NCI-H510A treated with DMSO at 0.1 percent for 48 hours (cell line): ENCODE results near the gene TMOD1.

Experiments used
- DNase-seq: peaks from one replicate; lab custom pipeline; 2025; lab: John Stamatoyannopoulos, UW

The TMOD1 gene

GRCh38 chr9:97548819-97549540 lies 47.5 kb downstream of the TMOD1 start:
- DNase-seq = no peak

GRCh38 chr9:97550386-97550785 lies 48.9 kb downstream of the TMOD1 start:
- no peak for DNase-seq

DNA sequence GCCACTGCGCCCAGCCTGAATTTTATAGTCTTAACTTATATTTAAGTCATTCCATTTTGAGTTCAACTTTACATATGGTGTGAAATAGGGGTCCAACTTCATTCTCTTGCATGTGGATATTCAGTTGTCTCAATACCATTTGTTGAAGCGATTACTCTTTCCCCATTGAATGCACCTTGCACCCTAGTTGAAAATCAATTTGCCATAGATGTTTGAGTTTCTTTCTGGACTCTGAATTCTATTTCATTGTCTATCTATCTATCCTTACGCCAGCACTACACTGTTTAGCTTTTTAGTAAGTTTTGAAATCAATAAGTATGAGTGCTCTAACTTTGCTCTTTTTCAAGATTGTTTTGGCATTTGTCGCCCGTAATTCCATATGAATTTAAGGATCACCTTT lies 49.8 kb downstream of the TMOD1 start:
- DNase-seq = no peak

DNA sequence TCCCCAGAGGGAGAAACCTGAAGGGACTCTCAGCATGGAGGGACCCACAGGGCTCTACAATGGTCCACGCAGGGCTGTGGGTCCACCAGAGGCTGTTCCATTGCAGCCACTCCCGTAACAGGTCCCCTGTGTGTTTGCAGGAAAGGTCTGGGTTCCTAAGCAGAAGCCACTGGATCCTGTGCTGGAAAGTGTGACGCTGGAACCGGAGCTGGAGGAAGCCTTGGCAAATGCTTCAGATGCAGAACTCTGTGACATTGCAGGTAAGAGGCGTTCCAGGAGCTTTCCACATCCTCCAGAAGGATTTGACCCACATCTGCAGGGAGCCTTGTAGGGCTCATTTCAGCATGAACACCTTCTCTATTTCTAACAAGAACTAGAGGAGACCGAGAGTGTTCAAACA lies 51.7 kb downstream of the TMOD1 start:
- DNase-seq = no peak

GRCh38 chr9:97553841-97554240 lies 52.4 kb downstream of the TMOD1 start:
- no peak for DNase-seq

DNA sequence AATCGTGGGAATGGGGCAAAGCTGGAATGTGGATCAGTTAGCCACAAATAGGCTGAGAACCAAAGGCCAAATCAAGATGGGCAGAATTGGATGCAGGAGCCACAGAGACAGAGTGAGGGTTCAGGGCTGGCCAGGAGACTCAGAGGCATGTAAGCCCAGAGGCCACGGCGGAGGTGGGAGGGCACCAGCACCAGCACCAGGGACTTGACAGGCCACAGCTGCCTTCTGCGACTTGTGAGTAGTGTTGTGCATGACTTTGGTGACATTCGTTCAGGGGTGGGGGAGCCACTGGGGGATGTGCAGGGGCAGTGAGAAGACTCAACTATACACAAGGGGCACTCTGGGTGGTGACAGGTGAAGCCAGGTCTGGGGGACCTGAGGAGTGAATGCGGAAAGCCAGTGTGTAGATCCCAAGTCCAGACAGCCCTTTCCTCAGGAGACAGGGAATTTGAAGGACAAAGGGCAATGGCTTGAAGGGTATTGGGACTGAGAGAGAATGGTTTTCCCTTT lies 53.2 kb downstream of the TMOD1 start:
- DNase-seq = no peak

DNA sequence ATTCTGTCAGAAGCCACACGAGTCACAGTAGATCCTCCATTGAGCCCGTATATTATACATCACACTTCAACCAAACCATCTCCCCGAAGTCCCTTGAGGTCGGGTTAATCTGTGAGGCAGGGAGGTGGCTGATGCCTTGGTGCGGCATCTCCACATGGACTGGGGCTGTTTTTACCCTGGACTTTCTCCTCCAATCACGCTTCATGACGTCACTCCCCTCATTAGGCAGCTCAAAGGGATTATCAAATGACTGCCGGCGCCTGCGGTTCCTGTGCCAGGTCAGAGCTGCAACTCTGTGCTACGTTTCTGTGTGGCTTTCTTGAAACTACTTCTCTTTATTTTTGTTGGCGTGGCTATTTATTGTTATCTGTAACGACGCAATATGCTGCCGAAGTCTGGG lies 53.7 kb downstream of the TMOD1 start:
- peak; percentile 19 for DNase-seq

GRCh38 chr9:97556036-97556720 lies 54.7 kb downstream of the TMOD1 start:
- no peak for DNase-seq

DNA sequence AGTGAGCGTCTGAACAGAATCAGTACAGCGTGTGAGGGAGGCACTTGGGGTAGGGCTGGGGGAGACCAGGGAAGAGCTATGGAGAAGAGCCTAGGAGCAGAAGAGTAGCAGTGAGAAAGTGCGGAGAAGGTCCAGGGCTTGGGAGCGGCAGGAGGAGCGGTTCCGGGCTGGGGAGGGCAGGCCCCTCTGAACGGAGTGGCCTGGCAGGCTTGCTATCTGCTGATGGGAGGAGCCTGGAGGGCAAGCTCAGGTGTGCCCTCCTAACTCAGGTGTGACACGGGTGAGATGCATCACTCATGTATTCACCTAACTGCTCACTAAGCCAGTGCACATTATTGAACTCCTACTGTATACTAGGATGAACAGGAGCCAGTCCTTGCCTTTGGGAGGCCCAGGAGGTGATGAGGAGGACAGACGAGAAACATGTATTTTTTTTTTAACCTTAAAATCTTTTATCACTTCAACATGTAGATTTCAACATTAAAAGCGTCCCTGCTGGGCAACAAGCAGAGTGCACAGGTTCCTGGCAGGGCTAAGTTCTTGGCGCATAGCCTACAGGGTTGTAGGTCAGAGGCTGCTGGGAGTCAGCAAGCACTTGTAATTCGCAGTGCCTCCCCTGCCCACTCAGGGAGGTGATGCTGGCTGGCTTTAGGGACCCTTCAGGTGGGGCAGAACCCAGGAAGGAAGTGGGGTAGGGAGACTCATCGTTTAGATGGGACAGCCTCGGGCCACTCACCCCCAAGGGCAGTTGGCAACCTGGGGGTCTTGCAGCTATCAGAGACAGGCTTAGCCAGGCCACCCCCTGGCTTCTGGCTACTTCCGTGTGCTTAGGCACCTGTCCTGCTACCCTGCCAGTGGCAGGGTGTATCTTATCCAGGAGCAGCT lies 55.5 kb downstream of the TMOD1 start:
- no peak for DNase-seq

GRCh38 chr9:97557606-97558095 lies 56.2 kb downstream of the TMOD1 start:
- no peak for DNase-seq

- DNase-seq = no peak
Measured at GRCh38 chr9:97558701-97559101, 57.2 kb downstream of the TMOD1 start.

GRCh38 chr9:97559111-97559514 lies 57.6 kb downstream of the TMOD1 start:
- no peak for DNase-seq

GRCh38 chr9:97560154-97560553 lies 58.7 kb downstream of the TMOD1 start:
- DNase-seq = no peak

GRCh38 chr9:97560851-97561250 lies 59.4 kb downstream of the TMOD1 start:
- DNase-seq = no peak

- no peak for DNase-seq
Measured at GRCh38 chr9:97561501-97561900, 60.0 kb downstream of the TMOD1 start.

DNA sequence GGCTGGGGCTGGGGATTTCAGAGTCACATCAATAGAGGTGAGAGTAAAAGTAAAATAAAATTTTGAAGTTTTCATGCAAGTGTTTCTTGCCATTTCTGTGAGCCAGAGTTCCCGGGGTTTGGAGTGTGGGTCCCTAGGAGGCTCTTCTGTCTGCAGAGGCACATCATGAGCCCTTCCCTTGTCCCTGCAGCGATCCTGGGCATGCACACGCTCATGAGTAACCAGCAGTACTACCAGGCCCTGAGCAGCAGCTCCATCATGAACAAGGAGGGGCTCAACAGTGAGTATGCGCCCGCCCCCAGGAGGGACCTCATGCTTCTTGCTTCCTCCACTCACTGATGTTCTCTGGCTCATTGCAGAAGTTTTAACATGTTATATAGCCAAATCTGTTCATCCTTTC lies 61.1 kb downstream of the TMOD1 start:
- no peak for DNase-seq

- no peak for DNase-seq
Measured at GRCh38 chr9:97563458-97564135, 62.1 kb downstream of the TMOD1 start.

- no peak for DNase-seq
Measured at GRCh38 chr9:97564291-97565175, 63.1 kb downstream of the TMOD1 start.

GRCh38 chr9:97565262-97565661 lies 63.8 kb downstream of the TMOD1 start:
- DNase-seq = no peak

DNA sequence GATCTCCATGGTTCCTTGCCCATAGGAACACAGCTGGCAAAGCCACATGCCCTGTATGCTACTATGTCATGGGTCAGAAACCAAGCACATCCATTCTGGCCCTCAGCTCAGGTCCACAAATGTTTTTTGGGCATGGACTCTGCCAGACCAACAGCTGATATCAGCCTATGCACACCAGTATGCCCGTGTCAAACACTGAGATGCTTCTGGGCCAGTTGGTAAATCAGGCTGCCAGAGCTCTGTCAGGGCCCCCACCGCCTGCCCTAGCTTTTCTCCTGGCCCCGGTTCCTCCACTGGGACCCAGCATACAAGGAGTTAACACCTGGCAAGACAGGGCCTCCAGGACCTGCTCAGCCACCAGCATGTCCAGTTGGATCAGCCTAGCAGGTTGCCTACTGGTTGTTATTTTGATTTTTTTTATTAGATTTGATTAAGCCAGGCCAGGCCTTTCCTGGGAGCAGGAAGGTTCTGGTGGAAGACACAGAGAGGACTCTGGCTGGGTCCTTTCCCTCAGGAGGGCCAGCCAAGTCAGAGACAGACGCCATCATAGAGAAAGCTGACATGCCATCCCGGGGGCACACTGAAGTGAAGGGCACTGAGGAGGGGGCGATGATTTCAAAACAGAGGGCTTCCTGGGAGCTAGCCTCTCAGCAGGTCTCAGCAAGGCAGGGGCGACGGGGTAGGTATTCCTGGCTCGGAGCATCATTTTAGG lies 65.9 kb downstream of the TMOD1 start:
- no peak for DNase-seq
